Measurements from ENCODE around the gene ISLR.

The ISLR gene

GRCh38 chr15:74174219-74174957 lies 878 bp downstream of the ISLR start:
- DNase-seq: no peak

GRCh38 chr15:74174958-74175253 lies 1.4 kb downstream of the ISLR start:
- no peak for DNase-seq

- no peak for DNase-seq
Measured at GRCh38 chr15:74175271-74176191, 2.0 kb downstream of the ISLR start.

GRCh38 chr15:74176262-74177214 lies 3.0 kb downstream of the ISLR start:
- DNase-seq: no peak

- no peak for DNase-seq
Measured at GRCh38 chr15:74178326-74179100, 5.0 kb downstream of the ISLR start.

- DNase-seq: no peak
Measured at GRCh38 chr15:74179101-74179841, 5.8 kb downstream of the ISLR start.

GRCh38 chr15:74179983-74180880 lies 6.7 kb downstream of the ISLR start:
- DNase-seq: no peak

- no peak for DNase-seq
Measured at GRCh38 chr15:74180881-74181602, 7.5 kb downstream of the ISLR start.

GRCh38 chr15:74182131-74182530 lies 8.6 kb downstream of the ISLR start:
- no peak for DNase-seq

GRCh38 chr15:74184582-74185091 lies 11.1 kb downstream of the ISLR start:
- DNase-seq: no peak

- no peak for DNase-seq
Measured at GRCh38 chr15:74185710-74186348, 12.3 kb downstream of the ISLR start.

GRCh38 chr15:74188216-74188615 lies 14.7 kb downstream of the ISLR start:
- DNase-seq: no peak

- DNase-seq: no peak
Measured at GRCh38 chr15:74191798-74192197, 18.3 kb downstream of the ISLR start.

GRCh38 chr15:74192751-74193150 lies 19.2 kb downstream of the ISLR start:
- no peak for DNase-seq

- DNase-seq: no peak
Measured at GRCh38 chr15:74193299-74193718, 19.8 kb downstream of the ISLR start.

GRCh38 chr15:74193905-74194304 lies 20.4 kb downstream of the ISLR start:
- DNase-seq: no peak

- no peak for DNase-seq
Measured at GRCh38 chr15:74194572-74195559, 21.4 kb downstream of the ISLR start.

GRCh38 chr15:74196175-74196574 lies 22.7 kb downstream of the ISLR start:
- DNase-seq: no peak

Data from activated gamma-delta T cell treated with Interleukin-2 at 50 U/mL for 16 hours (primary cell).